Aorta (tissue), 5 donors: Measurements from ENCODE around the gene BPIFA3. TPM values are rescaled to one million over a fixed set of nuclear protein-coding genes. Genes with fewer than 3 reads are reported as not detected.

ENCODE experiments used
- ATAC-seq: fragments of 200-7000 bp; cut with Tn5 transposase; one replicate; pipeline ENCODE4 v1.9.1; 2022; ENCODE audit warnings: moderate library complexity; ENCODE audit not compliant: low FRiP score
- DNase-seq, 2 donors: peaks; one replicate each; pipeline ENCODE4 v3.0.0-alpha.2; 2020
- H3K27ac ChIP-seq, 2 donors: one replicate each; pipeline ENCODE4 v1.5.1; 2013; ENCODE audit warnings: low read length in 2 of 2, mild to moderate bottlenecking in 2 of 2, moderate library complexity in 2 of 2, control low read depth in 1 of 2, inconsistent platforms in 1 of 2, low read depth in 1 of 2
- H3K27me3 ChIP-seq, 2 donors: one replicate each; pipeline ENCODE4 v1.6.1; 2013; ENCODE audit warnings: control low read depth in 1 of 2, low read length in 1 of 2, mild to moderate bottlenecking in 1 of 2, moderate library complexity in 1 of 2; ENCODE audit not compliant: insufficient read depth in 2 of 2, control insufficient read depth in 1 of 2
- H3K36me3 ChIP-seq, 2 donors: one replicate each; pipeline ENCODE4 v1.6.1; 2013; ENCODE audit warnings: control low read depth in 1 of 2, low read length in 1 of 2, mild to moderate bottlenecking in 1 of 2; ENCODE audit not compliant: insufficient read depth in 2 of 2, control insufficient read depth in 1 of 2
- H3K4me1 ChIP-seq, 2 donors: one replicate each; pipeline ENCODE4 v1.6.1; 2013; ENCODE audit warnings: low read length in 2 of 2, control low read depth in 1 of 2, mild to moderate bottlenecking in 1 of 2, moderate library complexity in 1 of 2; ENCODE audit not compliant: insufficient read depth in 2 of 2, control insufficient read depth in 1 of 2
- H3K4me3 ChIP-seq, 2 donors: one replicate each; pipeline ENCODE4 v1.5.1; 2013; ENCODE audit warnings: low read length in 2 of 2, control low read depth in 1 of 2, mild to moderate bottlenecking in 1 of 2
- H3K9me3 ChIP-seq: one replicate; pipeline ENCODE4 v1.6.1; 2013; ENCODE audit warnings: mild to moderate bottlenecking, low read length; ENCODE audit not compliant: control insufficient read depth
- WGBS, 2 donors: extraction: QIAGEN DNeasy Blood & Tissue Kit; methylation state at CpG; one replicate each; pipeline ENCODE4 v1.1.7; 2013; 5-methylcytosine and 5-hydroxymethylcytosine counted together
- intact Hi-C, 2 donors: fragments of 100-400 bp; cut with DNase I; formaldehyde crosslinking; loops; one replicate each; pipeline versions ENCODE4 v1.14.2 to v1.15.0; 2022
- polyA plus RNA-seq, 2 donors: library from polyadenylated mRNA; stranded (reverse); fragments of 200-250 nt; gene quantifications; one replicate each; pipeline ENCODE4 v1.2.3, GENCODE V29; 2013
- total RNA-seq, 2 donors: library from RNA; stranded (reverse); fragmentation: NEBNext Ultra II Directional; extraction: Animal tissue kit (Norgen Biotek cat#: 25700); gene quantifications; one replicate each; pipeline ENCODE4 v1.2.1, GENCODE V29; 2021
- donor health status: healthy with polysubstance abuse.
- donor health status: Bipolar disorder and iron deficiency.
- donor health status: DM: no; HTN: no; CAD: no.
- donor health status: DM: no; HTN: no; CAD: no.
- donor health status: DM: yes; HTN: yes; CAD: no.

Gene BPIFA3
- total and polyA plus RNA-seq, 4 donors, result not detected

GRCh38 chr20:33233129-33233774 lies 16.1 kb downstream of the BPIFA3 start:
- WGBS, 2 donors, result 22 to 30% methylated on average over 5 of the region's 5 CpGs
- H3K27me3 ChIP-seq, result peaks cover 0 to 2% of the 10 kb centered on the region in 2 donors
- no peak for DNase-seq
- no peak for ATAC-seq
- H3K4me1 ChIP-seq, result no peaks in the 10 kb centered on the region
- intact Hi-C loops, result no loop called here
- H3K4me3 ChIP-seq, result no peak overlapping the region
- no peak overlapping the region for H3K27ac ChIP-seq
- no peaks in the 10 kb centered on the region for H3K36me3 ChIP-seq
- H3K9me3 ChIP-seq, result no peaks in the 10 kb centered on the region

DNA sequence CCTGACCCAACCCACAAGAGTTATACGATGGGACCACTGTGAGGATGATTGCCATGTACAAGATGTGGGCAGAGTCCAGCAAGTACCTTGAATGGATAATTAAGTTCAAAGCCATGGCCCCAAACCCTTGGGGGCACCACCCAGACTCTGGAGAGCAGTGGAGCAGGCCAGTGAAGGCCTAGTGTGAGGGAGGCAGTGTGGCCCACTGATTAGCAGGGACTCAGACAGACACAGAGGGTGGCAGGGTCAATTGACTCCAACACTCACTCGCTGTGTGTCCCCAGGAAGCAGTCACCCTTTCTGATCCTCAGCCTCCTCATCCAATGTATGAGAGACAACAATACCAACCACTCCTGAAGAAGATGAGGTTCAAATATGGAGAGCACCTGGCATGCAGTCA lies 16.9 kb downstream of the BPIFA3 start:
- H3K4me3 ChIP-seq, result no peak overlapping the region
- no peak overlapping the region for H3K27ac ChIP-seq
- H3K27me3 ChIP-seq, result peaks cover 0 to 2% of the 10 kb centered on the region in 2 donors
- H3K36me3 ChIP-seq, result no peaks in the 10 kb centered on the region
- no peaks in the 10 kb centered on the region for H3K9me3 ChIP-seq
- ATAC-seq (no peak), DNase-seq (no peak)
- no peaks in the 10 kb centered on the region for H3K4me1 ChIP-seq
- WGBS, 2 donors, result 82 to 90% methylated on average over 2 of the region's 2 CpGs
- intact Hi-C loops, result no loop called here

GRCh38 chr20:33235696-33236095 lies 18.5 kb downstream of the BPIFA3 start, which contains the start of gene BPIFA1:
Gene BPIFA1 (plus strand): TSS chr20:33235996. CDS start chr20:33237712, 1,716 bp downstream.
- Histone ChIP-seq H3K4me1 (no peaks in the 10 kb centered on the region), H3K27ac (no peak within 1 kb of the TSS), H3K27me3 (peaks cover 0 to 2% of the 10 kb centered on the region in 2 donors), H3K36me3 (no peaks in the 10 kb centered on the region), H3K4me3 (no peak within 1 kb of the TSS), H3K9me3 (no peaks in the 10 kb centered on the region)
- no peak for ATAC-seq
- intact Hi-C loops, result no loop called here
- 66 to 70% methylated on average over 5 of the region's 5 CpGs for WGBS, 2 donors
- DNase-seq, result no peak

- Histone ChIP-seq H3K36me3 (no peaks in the 10 kb centered on the region), H3K9me3 (no peaks in the 10 kb centered on the region), H3K4me1 (no peaks in the 10 kb centered on the region), H3K27me3 (peaks cover 0 to 2% of the 10 kb centered on the region in 2 donors), H3K4me3 (no peak overlapping the region), H3K27ac (no peak overlapping the region)
- WGBS, 2 donors, result 67 to 76% methylated on average over 1 of the region's 1 CpG
- no peak for DNase-seq
- ATAC-seq, result no peak
- intact Hi-C loops, result no loop called here
These were observed 19.2 kb downstream of the BPIFA3 start for GRCh38 chr20:33236351-33236750.

GRCh38 chr20:33237989-33238388 lies 20.8 kb downstream of the BPIFA3 start:
- no peak for DNase-seq
- intact Hi-C loops, result no loop called here

DNA sequence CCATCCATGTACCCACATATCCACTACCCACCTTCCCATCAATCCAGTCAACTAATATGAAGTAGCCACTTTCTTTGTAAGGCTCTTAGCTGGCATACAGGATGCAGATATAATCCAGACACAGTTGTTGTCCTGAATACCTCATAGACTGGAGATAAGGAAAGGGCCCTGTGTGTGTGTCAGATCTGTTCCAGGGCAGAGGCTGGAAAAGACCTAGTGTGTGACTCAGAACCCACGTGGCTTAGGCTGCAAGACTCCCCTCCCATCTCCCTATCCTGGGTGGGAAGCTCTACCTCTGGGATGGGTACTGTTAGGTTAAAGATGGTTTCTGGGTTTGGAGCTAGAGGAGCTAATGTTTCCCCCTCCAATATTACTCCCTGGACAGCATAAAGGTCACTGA lies 22.3 kb downstream of the BPIFA3 start:
- ATAC-seq (no peak), DNase-seq (no peak)
- 20 to 26% methylated on average over 1 of the region's 1 CpG for WGBS, 2 donors
- Histone ChIP-seq H3K27ac (no peak overlapping the region), H3K9me3 (no peaks in the 10 kb centered on the region), H3K27me3 (no peaks in the 10 kb centered on the region), H3K36me3 (no peaks in the 10 kb centered on the region), H3K4me1 (no peaks in the 10 kb centered on the region), H3K4me3 (no peak overlapping the region)
- intact Hi-C loops, result no loop called here

More at GRCh38 chr20:33237989-33238388, 20.8 kb downstream of the BPIFA3 start:
- WGBS, 2 donors, result 60 to 68% methylated on average over 6 of the region's 6 CpGs
- ATAC-seq, result no peak
- Histone ChIP-seq H3K27ac (no peak overlapping the region), H3K36me3 (no peaks in the 10 kb centered on the region), H3K4me3 (no peak overlapping the region), H3K4me1 (no peaks in the 10 kb centered on the region), H3K9me3 (no peaks in the 10 kb centered on the region), H3K27me3 (peaks cover 0 to 2% of the 10 kb centered on the region in 2 donors)

- Histone ChIP-seq H3K27ac (no peak overlapping the region), H3K36me3 (no peaks in the 10 kb centered on the region), H3K9me3 (no peaks in the 10 kb centered on the region), H3K4me1 (no peaks in the 10 kb centered on the region), H3K27me3 (no peaks in the 10 kb centered on the region), H3K4me3 (no peak overlapping the region)
- ATAC-seq (no peak), DNase-seq (no peak)
- WGBS, 2 donors, result 69 to 73% methylated on average over 4 of the region's 4 CpGs
- intact Hi-C loops, result no loop called here
These were observed 23.0 kb downstream of the BPIFA3 start for GRCh38 chr20:33239979-33240736.

DNA sequence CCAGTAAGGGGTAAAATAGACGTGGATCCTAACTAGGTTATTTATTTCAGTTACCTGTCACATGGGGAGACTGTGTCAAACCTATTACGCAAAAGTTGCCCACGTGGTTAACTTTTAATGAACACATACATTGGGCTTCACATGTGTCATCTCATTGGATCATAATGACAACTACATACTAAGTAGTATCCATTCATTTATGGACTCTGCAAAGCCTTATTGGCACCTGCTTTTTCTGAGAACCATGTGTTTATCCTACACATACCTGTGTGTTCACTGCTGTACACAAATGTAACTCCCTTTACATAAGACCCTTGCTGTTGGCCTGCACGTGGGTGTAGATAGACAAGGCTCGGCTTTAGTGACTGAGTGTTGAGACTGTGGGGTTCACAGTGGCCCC lies 23.8 kb downstream of the BPIFA3 start:
- no peaks in the 10 kb centered on the region for H3K36me3 ChIP-seq
- ATAC-seq (no peak), DNase-seq (no peak)
- H3K4me1 ChIP-seq, result no peaks in the 10 kb centered on the region
- WGBS, 2 donors, result 55 to 72% methylated on average over 5 of the region's 5 CpGs
- no peak overlapping the region for H3K4me3 ChIP-seq
- H3K27me3 ChIP-seq, result no peaks in the 10 kb centered on the region
- intact Hi-C loops, result no loop called here
- no peaks in the 10 kb centered on the region for H3K9me3 ChIP-seq
- no peak overlapping the region for H3K27ac ChIP-seq
